Measurements from ENCODE around the gene SPINK8.

The SPINK8 gene

DNA sequence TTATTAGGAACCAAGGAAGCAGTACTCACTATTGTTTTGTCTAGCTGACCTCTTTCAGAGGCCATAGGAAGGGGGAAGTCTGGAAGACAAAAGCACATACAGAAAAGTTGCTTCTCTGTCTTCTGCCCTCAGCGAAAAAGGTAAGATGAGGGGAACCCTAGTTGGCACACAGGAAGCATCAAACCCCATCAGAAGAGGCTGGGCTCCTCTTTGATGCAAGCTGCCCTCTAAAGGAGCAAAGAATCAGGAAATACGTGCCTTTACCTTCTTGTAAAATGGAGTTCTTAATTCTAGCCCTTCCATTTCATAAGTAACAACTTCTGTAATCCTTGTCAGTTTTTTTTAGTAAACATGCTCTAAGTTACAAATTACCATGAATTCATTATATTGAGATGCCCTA, 12.5 kb downstream of the SPINK8 start:
- no peak for DNase-seq

DNA sequence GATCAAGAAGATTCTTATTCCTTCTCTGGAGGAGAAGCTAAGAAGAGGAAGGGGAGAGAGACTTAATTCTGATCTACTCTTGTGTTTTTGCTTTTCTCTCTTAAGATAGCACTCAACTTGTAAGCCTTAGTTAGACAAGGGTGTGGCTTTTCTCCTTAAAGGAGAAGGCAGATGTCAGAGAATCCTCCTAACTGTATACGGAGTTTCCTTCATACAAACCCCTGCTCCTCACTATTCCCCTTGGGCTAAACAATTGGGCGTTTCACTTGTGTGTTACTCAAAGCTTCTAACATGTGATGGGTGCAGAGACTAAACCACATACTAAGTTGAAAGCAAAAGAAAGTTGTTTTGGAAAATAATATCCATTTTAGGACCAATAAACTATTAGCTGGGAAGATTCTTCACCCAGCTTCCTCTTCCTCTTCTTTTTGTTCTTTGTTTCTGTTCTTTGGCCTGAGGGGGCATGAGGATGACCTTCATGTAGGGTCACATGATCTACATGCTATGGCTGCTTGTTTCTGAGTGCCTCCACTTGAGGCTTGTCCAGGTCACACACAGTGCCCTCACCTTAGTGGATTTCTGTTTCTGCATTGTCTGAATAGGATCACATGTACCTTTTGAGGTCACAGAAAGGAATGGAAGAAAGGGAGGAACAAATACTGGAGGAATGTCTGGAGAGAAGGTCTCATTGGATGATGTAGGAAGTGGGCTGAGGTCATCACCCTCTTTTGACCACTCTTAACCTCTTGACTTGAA, 14.6 kb downstream of the SPINK8 start:
- no peak for DNase-seq

DNA sequence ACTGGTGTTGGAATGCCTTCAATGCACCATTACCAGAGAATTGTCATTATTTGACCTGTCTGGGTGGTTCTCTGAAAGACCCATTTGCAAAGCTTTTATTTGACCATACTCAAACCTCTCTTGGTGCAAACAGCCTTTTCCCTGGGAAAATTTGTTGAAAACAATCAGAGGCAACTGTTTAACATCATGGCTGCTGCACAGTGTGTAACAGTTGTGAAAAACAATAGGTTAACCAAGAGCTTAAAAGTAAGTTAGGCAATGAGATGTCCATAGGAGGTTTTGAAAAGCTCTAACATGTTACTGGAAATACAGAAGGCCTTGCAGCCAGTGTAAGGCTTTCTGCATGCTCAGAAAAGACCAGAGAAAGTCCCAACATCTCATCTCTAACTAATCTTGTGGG, 18.9 kb downstream of the SPINK8 start:
- no peak for DNase-seq

DNA sequence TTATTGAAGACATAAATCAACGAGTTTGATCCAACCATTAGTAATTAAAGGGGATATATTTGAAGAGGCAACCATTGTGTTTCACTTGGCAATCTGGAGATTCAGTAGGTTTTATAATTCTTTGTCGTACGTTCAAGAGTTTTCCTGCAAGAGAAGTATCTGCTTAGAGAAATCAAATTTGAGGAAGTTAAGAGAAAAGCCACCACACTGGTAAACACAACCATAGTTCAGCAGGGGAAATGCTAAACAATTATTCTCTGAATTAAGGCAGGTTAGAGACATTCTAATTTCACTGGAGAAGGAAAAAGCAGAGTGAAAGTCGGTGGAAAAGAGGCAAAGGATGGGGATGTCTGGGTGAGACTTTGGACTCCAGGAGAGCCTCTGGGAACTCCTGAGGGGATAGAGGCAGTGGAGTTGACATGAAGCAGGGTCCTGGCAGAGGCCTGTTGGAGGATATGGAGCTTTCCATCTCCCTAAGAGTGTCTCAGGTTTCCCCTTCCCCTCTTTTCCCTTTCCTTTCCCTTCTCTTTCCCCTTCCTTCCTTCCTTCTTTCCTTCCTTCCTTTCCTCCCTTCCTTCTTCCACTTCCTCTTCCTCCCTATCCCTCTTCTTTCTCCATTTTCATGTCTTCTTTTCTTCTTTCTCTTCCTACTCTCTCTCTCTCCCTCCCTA, 26.5 kb downstream of the SPINK8 start:
- DNase-seq: no peak

DNA sequence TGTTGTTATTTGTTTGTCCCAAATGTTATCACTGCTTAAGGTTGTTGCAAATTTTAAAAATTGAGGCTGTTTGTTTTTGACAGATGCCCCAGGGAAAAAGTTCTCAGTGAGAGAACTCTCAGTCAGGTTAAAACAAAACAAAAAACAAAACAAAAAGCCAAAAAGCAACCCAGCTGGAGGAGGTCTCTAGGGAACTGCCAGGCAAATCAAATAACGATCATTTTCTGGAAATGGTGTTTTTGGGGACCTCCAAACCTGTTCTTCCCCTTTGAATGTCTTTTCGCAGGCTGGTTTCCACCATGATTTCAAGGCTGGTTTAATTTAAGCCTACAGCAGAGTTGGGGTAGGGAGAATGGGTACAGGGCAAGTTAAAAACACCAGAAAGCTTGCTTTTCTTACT, 27.2 kb downstream of the SPINK8 start:
- no peak for DNase-seq

DNA sequence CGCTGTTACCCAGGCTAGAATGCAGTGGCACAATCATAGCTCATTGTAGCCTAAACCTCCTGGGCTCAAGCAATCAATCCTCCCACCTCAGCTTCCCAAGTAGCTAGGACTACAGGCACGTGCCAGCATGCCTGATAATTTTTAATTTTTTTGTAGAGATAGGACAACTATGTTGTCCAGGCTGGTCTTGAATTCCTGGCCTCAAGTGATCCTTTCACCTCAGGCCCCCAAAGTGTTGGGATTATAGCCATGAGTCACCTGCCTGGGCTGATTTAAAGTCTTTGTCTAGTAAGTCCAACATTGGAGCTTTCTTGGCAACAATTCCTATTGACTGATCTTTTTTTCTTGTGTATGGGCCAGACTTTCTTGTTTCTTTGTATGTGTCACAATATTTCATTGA, 28.1 kb downstream of the SPINK8 start:
- DNase-seq: no peak

DNA sequence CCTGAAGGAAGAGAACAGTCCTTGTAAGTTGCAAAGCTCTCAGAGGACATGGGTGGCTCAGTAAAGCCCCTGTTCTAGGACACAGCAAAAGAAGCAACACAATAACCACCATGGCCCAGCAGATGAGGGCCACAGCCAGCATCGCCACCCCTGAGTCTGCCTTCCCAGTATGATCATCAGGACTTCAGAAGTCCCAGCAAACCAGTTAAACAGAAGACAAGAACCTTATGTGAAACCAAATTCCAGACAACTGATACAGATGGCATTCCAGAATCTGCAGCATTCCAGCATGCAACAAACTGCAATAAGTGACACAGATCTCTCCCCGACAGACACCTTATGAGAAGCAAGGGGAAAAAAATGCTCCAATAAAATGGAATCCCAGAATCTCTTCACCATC, 30.4 kb downstream of the SPINK8 start:
- DNase-seq: no peak

DNA sequence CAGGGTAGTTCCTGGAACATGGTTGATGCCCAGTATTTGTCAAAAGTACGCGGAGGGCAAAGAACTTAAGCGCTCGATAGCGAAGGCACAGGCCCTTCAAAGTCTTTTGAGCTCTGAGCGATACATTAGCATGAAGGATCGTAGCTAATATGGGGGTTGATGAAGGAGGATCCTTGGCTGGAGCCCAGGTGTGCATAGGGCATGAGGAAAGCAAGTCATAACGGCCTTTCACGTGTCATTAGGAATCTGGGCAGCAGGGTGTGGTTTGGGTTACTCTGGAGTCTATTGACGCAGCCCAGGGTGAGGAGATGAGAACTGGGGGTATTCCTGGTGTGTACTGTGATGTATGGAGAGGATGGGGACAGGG, 31.7 kb downstream of the SPINK8 start:
- DNase-seq: peak in 1 of 14 donors; percentile 23

DNA sequence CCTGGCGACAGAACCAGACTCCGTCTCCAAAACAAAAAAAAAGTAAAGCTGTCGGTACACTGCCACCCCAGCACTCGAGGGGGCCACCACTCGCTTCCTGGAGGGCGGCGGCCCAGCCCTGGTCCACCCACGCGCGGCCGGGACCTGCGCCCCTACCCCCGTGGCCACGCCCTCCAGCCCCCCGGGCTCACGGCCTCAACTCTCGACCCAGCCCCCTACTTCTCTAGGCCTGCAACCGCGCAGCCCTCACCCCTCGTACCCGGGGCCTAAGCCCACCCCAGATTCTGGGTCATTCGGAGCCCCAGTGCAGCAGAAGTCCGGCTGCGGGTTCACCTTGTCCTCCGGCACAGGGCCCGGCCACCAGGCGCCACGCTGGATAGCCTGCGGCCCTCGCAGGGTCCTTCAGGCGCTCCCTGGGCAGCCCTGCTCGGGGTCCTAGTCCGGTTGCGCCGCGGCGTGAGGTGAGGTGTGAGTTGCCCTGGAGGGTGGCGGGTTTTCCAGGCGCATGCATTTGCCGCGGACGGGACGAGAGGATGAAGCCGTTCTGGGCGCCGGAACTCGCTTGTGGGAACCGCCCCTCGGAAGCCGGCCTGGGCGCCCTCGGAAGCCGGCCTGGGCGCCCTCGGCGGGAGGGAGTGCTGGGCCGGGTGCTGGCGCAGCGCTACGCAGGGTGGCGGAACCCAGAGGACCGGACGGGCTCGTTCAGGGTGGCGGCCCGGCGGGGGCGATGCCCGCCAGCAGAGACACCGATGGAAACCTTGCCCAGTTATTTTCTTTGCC, 32.3 kb downstream of the SPINK8 start, which contains the start of gene NME6:
TSS of gene NME6 (minus strand) at position 348 of the 780 bp plus-strand sequence.
- DNase-seq: peak; percentile 22 to 86 (median 78)

DNA sequence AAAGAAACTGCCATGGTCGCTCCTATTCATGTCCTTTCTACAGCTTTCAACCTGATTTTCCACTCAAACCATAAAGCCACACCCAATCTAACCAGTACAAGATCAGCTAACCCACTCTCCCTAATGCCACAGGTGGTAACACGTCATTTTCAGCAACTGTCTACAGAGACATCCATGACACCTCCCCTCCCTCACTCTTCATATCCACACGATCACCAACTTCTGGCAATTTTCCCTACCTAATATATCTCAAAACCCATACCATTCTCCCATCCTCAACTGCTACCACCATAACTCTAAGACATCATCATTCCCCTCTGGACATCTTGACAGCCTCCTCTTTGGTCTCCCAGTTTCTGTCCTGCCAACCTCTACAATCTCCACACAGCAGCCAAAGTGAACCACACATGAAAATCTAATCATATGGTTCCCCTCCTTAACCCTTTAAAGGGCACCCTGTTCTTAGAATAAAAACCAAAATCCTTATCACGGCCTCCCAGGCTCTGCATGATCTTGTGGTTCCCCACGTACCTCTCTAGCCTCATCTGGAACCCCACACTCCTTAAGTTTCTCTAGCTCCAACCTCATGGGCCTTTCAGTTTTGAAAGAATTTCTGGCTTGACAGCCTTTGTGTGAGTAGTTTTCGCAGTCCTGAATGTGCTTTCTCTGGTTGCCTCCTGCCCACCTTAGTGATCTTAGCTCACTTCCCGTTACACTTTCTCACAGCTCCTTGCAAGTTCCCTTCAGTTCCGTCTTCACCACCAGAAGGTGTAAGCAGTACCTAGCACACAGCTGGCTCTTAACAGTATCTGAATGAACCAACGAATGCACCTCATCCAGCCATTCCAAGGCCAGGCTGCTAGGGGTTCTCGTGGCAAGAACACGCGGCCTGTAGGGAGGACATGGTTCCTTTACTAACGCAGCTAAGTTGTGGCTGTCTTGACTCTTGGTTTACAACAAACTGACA, 33.4 kb downstream of the SPINK8 start:
- peak in 1 of 14 donors; percentile 20 for DNase-seq

DNA sequence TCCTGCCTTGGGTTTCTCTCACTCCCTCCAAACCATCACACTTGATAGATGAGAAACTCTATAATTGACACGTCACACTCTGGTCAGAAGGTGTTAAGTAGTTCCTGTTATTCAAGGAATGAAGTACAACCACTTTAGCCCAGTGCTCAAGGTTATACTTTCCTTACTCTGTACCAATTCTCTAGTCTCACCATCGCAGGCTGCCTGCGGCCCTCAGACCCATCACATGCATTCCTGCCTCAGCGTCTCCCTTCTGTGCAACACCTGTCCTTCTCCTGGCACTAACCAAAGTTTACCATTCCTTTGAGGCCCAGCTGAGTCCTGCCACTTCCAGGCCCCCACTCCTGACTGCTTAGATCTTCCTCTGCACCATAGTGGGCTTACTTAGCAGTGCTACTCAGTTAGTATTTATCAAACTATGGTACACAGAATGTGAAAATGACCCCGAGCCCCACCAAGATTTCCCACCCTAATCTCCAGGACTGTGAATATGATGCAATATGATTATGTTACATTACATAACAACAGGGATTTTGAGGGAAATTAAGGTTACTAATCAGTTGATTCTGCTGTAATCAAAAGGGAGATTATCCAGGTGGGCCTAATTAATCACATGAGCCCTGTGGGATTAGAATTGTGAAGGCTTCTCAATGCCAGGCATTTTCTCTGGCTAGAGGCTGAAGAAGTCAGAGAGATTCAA, 36.2 kb downstream of the SPINK8 start:
- DNase-seq: no peak

DNA sequence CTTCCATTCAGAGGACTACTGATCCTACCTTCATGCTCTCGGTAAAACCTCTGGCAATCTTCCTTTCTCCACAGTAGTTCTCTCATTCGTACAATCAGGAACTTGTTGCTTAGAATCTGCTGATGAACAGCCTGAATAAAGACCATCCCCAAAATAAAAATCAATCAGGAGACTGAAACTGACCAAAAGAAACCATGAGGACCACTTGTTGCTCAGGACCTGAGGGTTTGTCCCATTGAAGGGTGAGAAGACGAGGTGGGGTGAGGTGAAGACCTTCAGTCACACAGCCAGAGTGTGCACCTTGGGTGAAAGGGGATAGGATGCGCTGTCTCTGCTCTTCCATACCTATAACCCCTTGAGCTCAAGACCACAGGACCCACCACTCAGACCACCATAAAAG, 36.8 kb downstream of the SPINK8 start:
- no peak for DNase-seq

DNA sequence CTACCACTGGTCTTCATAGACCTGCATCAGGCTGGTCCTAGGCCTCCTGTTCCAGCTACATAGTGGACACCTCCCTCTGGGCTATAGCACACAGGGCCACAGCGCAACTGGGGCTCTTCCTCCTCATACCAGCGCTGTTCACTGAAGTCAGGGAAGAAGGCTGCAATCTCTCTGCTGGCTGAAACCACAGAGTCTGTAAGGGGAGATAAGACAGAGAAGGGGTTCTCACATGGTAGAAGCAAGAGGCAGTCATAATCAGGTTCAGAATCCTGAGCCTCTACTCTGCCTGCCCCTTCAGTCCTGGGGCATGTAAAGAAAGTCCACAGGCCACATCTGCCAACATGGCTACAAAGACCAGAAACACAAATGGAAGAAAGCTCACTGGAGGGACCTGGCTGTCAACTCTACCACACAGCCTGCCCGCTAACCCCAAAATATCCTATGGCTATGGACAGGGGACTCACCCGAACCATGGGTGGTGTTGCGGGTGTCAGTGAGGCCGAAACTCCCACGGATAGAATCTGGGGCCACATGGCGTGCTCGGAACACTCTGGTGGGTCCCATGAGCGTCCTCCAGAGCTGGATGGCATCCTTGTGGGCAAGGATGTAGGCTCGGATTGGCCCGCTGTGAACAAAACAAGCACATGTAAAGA, 38.7 kb downstream of the SPINK8 start:
- DNase-seq: no peak

DNA sequence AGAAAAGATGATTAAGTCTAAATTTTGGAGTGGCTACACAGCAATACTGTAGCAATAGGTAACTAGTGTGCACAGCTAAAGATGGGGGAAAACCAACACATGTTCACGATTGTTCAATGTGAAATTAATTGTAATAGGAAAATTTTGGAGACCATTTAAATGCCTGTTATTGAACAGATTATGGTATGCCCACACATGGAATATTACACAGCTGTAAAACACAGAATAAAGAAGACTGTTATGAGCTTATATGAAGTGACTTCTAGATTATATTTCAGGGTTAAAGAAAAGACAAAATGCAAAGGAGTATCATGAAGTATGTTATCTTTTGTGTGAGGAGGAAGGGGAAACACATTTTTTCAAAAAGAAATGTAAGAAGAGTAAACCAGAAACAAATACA, 43.8 kb downstream of the SPINK8 start:
- DNase-seq: no peak

DNA sequence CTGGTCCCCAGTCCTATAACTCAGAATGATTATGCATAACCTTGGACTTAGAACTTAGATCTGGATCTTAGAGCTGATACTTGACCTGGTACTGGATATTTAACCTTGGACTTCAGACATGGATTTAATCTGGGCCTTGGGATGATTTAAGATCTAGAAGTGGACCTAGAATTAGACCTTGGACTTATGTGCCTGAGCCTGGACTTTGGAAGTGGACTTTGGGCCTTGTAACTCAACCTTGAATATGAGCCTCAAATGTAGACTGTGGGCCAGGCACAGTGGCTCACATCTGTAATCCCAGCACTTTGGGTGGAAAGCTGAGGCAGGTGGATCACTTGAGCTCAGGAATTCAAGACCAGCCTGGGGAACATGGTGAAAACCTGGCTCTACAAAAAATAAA, 46.4 kb downstream of the SPINK8 start:
- no peak for DNase-seq

DNA sequence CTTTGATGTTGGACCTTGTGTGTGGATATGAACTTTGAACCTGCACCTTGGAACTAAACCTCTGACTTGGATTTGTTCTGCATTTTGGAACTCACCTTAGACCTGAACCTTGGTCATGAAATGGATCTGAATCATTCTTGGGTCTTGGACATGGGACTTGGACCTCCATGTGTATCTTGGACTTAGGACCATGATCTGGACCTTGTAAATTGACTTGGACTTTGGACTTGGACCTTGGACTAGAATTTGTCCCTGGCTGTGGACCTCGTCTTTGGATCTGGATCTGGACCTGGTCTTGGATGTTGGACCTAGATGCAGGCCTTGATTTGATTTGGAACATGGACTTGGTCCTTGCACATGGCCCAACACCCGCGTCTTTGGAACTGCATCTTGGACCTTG, 47.2 kb downstream of the SPINK8 start:
- no peak for DNase-seq

DNA sequence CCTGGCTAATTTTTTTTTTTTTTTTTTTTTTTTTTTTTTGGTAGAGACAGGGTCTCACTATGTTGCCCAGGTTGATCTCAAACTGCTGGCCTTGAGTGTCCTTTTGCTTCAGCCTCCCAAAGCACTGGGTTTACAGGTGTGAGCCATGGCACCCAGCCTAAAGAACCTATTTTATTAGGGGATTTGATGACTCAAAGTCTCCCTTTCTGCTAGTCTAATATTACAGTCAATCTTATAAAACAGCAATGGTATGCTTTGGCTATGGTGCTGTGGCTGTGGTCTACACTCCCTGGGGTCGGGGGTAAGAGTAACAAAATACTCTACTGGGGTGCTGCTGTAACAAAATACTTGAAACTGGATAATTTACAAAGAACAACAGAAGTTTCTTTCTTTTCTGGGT, 47.8 kb downstream of the SPINK8 start:
- no peak for DNase-seq

DNA sequence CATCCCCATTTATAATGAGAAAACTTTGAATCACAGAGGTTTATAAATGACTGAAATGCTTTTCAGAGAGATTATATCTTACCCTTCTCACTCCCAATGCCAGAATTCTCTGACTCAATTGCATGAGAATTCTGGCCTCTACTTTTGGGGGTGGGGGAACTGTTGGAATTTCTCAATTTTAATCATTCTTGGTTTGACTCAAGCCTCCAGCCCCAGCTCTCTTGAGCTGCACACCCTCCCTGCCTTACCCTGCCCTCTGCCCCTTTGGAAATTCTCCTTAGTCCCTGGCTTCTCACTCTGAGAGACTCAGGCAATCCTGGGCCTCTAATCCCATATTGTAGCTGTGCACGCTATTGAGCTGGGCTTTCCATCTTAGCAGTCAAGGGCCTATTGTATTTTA, 48.3 kb downstream of the SPINK8 start:
- no peak for DNase-seq

DNA sequence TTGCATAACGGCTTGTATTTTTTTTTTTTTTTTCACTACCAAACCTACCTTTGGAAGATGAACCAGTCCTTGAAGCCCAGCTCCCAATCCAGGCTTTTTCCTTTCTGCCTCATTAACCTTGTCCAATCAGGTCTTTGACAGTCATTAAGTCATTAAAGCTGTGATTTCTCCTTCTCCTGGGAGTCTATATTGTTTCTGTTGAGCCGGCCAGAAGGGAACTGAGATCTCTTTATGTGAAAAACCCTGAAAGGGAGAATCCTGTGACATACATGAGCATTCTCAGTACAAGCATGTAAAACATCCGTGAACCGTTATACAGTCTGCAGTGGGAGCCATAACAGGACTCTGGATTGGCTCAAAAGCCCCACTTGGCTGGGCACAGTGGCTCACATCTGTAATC, 52.6 kb downstream of the SPINK8 start:
- DNase-seq: peak in 1 of 14 donors; percentile 5

DNA sequence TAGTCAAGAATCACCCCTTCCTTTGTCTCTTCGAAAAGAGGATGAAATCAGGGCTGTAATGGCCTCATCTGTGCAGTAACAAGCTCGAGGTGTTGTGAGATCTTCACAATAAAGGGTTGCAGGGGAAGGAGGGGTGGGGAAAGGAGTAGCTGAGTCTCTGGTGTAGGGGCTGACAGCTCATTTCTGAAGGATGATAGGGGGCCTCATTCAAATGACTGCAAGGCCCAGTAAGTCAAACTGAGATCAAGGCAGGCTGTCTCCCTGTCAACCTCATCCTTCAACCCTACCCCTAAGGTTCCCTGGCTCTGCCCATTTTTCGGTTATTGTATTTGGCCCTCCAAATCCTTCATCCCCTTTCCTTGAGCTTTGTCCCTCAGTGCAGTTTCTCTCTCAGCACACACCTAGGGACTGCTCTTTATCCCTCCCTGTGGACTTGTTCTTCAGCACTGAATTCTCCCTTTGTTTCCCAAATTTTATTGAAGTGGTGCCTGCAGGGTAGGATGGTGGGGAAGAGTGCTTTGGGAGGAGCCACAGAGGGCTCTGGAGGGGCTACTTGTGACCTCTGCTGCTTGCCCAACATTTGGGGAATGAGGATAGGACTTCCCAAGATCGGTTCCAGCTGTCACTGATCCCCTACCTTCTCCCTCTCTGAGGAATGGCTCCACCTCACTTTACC, 54.4 kb downstream of the SPINK8 start:
- DNase-seq: no peak
